Kidney (tissue), 14 donors: ENCODE measurements around the gene PPP1CB. TPM values are rescaled to one million over a fixed set of nuclear protein-coding genes. Genes with fewer than 3 reads are reported as not detected.

Source experiments
- DNase-seq, 5 donors: peaks; one replicate each; pipeline ENCODE4 v3.0.0-alpha.2; 2013 to 2020
- FAIRE-seq: peaks from 2 replicates; lab custom pipeline; 2012; peaks lifted over from hg19 to GRCh38; lab: Jason Lieb, UNC
- H3K27ac ChIP-seq, 2 donors: one replicate each; pipeline ENCODE4 v1.7.0; 2013; ENCODE audit warnings: low read depth in 2 of 2, low read length in 2 of 2, inconsistent platforms in 1 of 2
- H3K27me3 ChIP-seq: one replicate; pipeline ENCODE4 v1.7.1; 2013; ENCODE audit warnings: low read length, inconsistent platforms; ENCODE audit not compliant: control insufficient read depth, insufficient read depth
- H3K36me3 ChIP-seq, 3 donors: one replicate each; pipeline versions ENCODE4 v1.7.0 to v1.7.1; 2013; ENCODE audit warnings: low read length in 3 of 3, control low read depth in 1 of 3, inconsistent platforms in 1 of 3; ENCODE audit not compliant: insufficient read depth in 3 of 3, control insufficient read depth in 2 of 3
- H3K4me1 ChIP-seq, 3 donors: one replicate each; pipeline versions ENCODE4 v1.7.0 to v1.7.1; 2013; ENCODE audit warnings: low read length in 3 of 3, inconsistent platforms in 1 of 3, low read depth in 1 of 3; ENCODE audit not compliant: control insufficient read depth in 2 of 3, insufficient read depth in 2 of 3
- H3K4me3 ChIP-seq, 3 donors: one replicate each; pipeline versions ENCODE4 v1.7.0 to v1.8.1; 2013; ENCODE audit warnings: low read length in 3 of 3, control low read depth in 1 of 3, inconsistent platforms in 1 of 3
- H3K9ac ChIP-seq, 3 donors: one replicate each; pipeline versions ENCODE4 v1.7.0 to v1.7.1; 2013; ENCODE audit warnings: low read length in 3 of 3, control low read depth in 1 of 3, inconsistent platforms in 1 of 3
- H3K9me3 ChIP-seq, 3 donors: one replicate each; pipeline versions ENCODE4 v1.7.0 to v1.7.1; 2013; ENCODE audit warnings: low read length in 3 of 3, control low read depth in 1 of 3, inconsistent platforms in 1 of 3; ENCODE audit not compliant: control insufficient read depth in 2 of 3, insufficient read depth in 1 of 3
- intact Hi-C: fragments of 100-400 bp; cut with DNase I; formaldehyde crosslinking; loops from one replicate; pipeline ENCODE4 v1.11.1; 2022
- polyA plus RNA-seq: library from polyadenylated mRNA; stranded (reverse); fragments of 350-450 nt; fragmentation: Illumina TruSeq; extraction: RNeasy Lipid Tissue Mini Kit (QIAGEN cat#74804); gene quantifications from one replicate; pipeline ENCODE4 v1.2.3, GENCODE V29; 2014; ENCODE audit warnings: low read depth, low replicate concordance; ENCODE audit not compliant: insufficient read depth
- total RNA-seq: library from RNA; stranded (reverse); fragmentation: NEBNext Ultra II Directional; extraction: Animal tissue kit (Norgen Biotek cat#: 25700); gene quantifications from one replicate; pipeline ENCODE4 v1.2.1, GENCODE V29; 2021
- TF ChIP-seq, protein P1 (sequence below): IDR thresholded peaks from 3 replicates; pipeline ENCODE4 v1.5.1; 2012; ENCODE audit warnings: mild to moderate bottlenecking, moderate library complexity, borderline replicate concordance; ENCODE audit not compliant: insufficient read depth; ENCODE audit errors: extremely low read depth
- donor health status: control.
- donor health status: control.
- donor health status: control.
- donor health status: control.
- donor health status: control.
- donor health status: DM: yes; HTN: yes; CAD: no.
- donor health status: Normal renal cell carcinoma (clear cell type).

Gene PPP1CB
- total and polyA plus RNA-seq, 2 donors from 2014 or later, result 63.3 to 358 TPM

DNA sequence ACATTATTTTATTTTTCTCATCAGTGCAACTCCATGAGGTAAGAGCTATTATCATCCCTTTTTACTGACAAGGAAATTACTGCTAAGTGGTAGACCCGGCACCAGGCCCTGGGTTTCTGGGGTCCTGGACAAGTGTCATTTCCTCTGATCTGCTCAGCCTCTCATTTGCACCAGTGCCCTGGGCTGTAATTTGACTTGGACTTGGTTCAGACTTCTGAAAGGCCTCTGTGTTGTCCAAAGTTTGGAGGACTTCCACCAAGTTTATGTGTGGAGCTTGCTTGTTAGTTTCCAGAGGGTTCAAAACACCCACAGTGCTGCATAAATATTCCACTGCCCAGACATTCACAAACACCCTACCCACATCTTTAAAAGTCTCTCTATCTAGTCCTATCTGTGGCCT lies 44.0 kb upstream of the PPP1CB start:
- intact Hi-C loops, result no loop called here

DNA sequence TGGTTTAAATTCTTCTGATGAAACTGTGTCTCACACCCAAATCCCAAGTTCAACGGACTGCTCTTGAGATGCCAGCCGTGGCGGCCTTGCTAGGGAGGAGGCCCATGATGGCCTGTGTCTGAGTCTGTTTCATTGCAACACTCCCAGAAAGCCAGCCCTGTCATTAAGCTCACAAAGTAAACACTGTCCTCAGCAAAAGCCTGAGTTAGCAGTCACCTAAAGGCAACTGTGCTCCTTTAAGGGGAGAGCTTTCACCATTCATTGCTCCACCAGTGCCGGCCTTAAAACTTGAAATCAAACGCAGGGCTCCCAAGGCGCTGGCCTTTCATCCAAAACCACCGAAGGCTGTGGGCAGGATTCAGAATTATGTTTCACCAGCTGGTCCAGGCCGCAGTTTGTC lies 42.5 kb upstream of the PPP1CB start:
- no peak overlapping the region for H3K9ac ChIP-seq
- FAIRE-seq (no peak), DNase-seq (peak in 3 of 5 donors; percentile 20 to 38 (median 32))
- H3K36me3 ChIP-seq, result no peaks in the 10 kb centered on the region
- no peaks in the 10 kb centered on the region for H3K9me3 ChIP-seq
- peaks cover 0 to 2% (median 0%) of the 10 kb centered on the region in 3 donors for H3K4me1 ChIP-seq
- H3K27me3 ChIP-seq, result no peaks in the 10 kb centered on the region
- TF ChIP-seq, protein P1, sequence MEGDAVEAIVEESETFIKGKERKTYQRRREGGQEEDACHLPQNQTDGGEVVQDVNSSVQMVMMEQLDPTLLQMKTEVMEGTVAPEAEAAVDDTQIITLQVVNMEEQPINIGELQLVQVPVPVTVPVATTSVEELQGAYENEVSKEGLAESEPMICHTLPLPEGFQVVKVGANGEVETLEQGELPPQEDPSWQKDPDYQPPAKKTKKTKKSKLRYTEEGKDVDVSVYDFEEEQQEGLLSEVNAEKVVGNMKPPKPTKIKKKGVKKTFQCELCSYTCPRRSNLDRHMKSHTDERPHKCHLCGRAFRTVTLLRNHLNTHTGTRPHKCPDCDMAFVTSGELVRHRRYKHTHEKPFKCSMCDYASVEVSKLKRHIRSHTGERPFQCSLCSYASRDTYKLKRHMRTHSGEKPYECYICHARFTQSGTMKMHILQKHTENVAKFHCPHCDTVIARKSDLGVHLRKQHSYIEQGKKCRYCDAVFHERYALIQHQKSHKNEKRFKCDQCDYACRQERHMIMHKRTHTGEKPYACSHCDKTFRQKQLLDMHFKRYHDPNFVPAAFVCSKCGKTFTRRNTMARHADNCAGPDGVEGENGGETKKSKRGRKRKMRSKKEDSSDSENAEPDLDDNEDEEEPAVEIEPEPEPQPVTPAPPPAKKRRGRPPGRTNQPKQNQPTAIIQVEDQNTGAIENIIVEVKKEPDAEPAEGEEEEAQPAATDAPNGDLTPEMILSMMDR, result no peak
- intact Hi-C loops, result no loop called here
- H3K4me3 ChIP-seq, result no peak overlapping the region
- no peak overlapping the region for H3K27ac ChIP-seq

More for the DNA sequence above, 44.0 kb upstream of the PPP1CB start:
- H3K36me3 ChIP-seq, result no peaks in the 10 kb centered on the region
- no peak overlapping the region for H3K4me3 ChIP-seq
- TF ChIP-seq, protein P1, result no peak
- H3K27me3 ChIP-seq, result no peaks in the 10 kb centered on the region
- no peak overlapping the region for H3K27ac ChIP-seq
- FAIRE-seq (no peak), DNase-seq (no peak)
- no peak overlapping the region for H3K9ac ChIP-seq
- peaks cover 0 to 2% (median 0%) of the 10 kb centered on the region in 3 donors for H3K4me1 ChIP-seq
- no peaks in the 10 kb centered on the region for H3K9me3 ChIP-seq

DNA sequence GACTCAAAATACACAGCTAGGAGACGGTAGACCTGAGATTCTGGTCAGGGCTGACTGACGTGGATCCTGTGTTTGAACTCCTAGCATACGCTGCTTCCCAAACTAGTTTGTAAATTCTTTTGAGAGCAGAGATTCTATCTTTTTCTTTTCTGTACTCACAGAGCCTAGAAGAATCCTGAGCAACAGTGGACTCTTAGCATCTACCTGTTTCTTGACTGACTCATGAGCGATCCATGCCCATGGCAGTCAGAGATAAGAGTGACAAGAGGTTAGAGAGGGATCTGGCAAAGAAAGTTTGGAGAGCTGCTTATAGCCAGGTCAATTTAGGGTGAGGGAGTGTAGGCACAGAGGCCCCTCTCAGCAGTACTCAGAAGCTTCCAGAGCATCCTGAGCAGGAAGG lies 41.1 kb upstream of the PPP1CB start:
- DNase-seq (no peak), FAIRE-seq (no peak)
- Histone ChIP-seq H3K4me3 (no peak overlapping the region), H3K27ac (no peak overlapping the region), H3K9ac (no peak overlapping the region), H3K9me3 (no peaks in the 10 kb centered on the region), H3K4me1 (peaks cover 0 to 2% (median 0%) of the 10 kb centered on the region in 3 donors), H3K36me3 (no peaks in the 10 kb centered on the region), H3K27me3 (no peaks in the 10 kb centered on the region)
- TF ChIP-seq, protein P1, result no peak
- intact Hi-C loops, result no loop called here
